Suppressor macrophage (primary cell): ENCODE results near the gene COL11A2.
A peak's percentile ranks its signal among the peaks of the same experiment; 100 is the strongest.

Experiments used
- DNase-seq, 4 experiments: peaks; one replicate each; pipeline ENCODE4 v3.0.0-alpha.2; 2020 to 2022

COL11A2 gene

GRCh38 chr6:33192671-33193602, 670 bp upstream of the COL11A2 start:
- DNase-seq: peak in 2 of 4 experiments; percentile 43 to 51

GRCh38 chr6:33191383-33192104, 723 bp downstream of the COL11A2 start:
- DNase-seq: no peak

- DNase-seq: no peak
Observed at GRCh38 chr6:33190504-33191107, 1.7 kb downstream of the COL11A2 start.

- no peak for DNase-seq
Observed at GRCh38 chr6:33189625-33190448, 2.4 kb downstream of the COL11A2 start.

- DNase-seq: no peak
Observed at GRCh38 chr6:33189164-33189563, 3.1 kb downstream of the COL11A2 start.

GRCh38 chr6:33187809-33188208, 4.5 kb downstream of the COL11A2 start:
- DNase-seq: no peak

GRCh38 chr6:33185654-33186187, 6.5 kb downstream of the COL11A2 start:
- no peak for DNase-seq

GRCh38 chr6:33185190-33185589, 7.1 kb downstream of the COL11A2 start:
- no peak for DNase-seq

- DNase-seq: peak in 3 of 4 experiments; percentile 15 to 41 (median 36)
Observed at GRCh38 chr6:33183071-33183683, 9.1 kb downstream of the COL11A2 start.

- DNase-seq: no peak
Observed at GRCh38 chr6:33181141-33181540, 11.1 kb downstream of the COL11A2 start.

GRCh38 chr6:33178755-33179475, 13.4 kb downstream of the COL11A2 start:
- DNase-seq: no peak

- no peak for DNase-seq
Observed at GRCh38 chr6:33177552-33178446, 14.5 kb downstream of the COL11A2 start.

- DNase-seq: no peak
Observed at GRCh38 chr6:33176906-33177305, 15.4 kb downstream of the COL11A2 start.

GRCh38 chr6:33175436-33176069, 16.7 kb downstream of the COL11A2 start:
- DNase-seq: peak in 1 of 4 experiments; percentile 11

- no peak for DNase-seq
Observed at GRCh38 chr6:33174784-33175183, 17.5 kb downstream of the COL11A2 start.

- DNase-seq: no peak
Observed at GRCh38 chr6:33173535-33174180, 18.6 kb downstream of the COL11A2 start.

- peak; percentile 27 to 64 (median 49) for DNase-seq
Observed at GRCh38 chr6:33172688-33173534, 19.4 kb downstream of the COL11A2 start.
